ENCODE measurements around the gene CES5A. TPM values are rescaled to one million over a fixed set of nuclear protein-coding genes. Genes with fewer than 3 reads are reported as not detected.

CES5A gene
- total and polyA plus RNA-seq, 2 of the 4 experiments (the other 2 are of a cell fraction): not detected

- Histone ChIP-seq H4K5ac (ENCODE audit: low read depth, low read length) (no peak overlapping the region), H2AK5ac (ENCODE audit: low read depth, low read length) (no peak overlapping the region), H3K4me2 (ENCODE audit: low read depth, low read length) (no peak overlapping the region), H2AK9ac (replicated peaks; ENCODE audit: low read depth, low read length, poor library complexity) (no peak overlapping the region), H2AFZ (replicated peaks; ENCODE audit: low read length, poor library complexity) (no peak overlapping the region), H3K4me1 (ENCODE audit: control insufficient read depth, insufficient read depth, low read length) (no peaks in the 10 kb centered on the region), H2BK5ac (ENCODE audit: low read depth, low read length, poor library complexity, severe bottlenecking) (no peak overlapping the region), H3K79me1 (ENCODE audit: low read depth in 1 of 2, low read length in 2 of 2) (no peaks in the 10 kb centered on the region), H3K4me3 (ENCODE audit: insufficient read depth, low read depth, low read length) (no peak overlapping the region), H3K14ac (replicated peaks; ENCODE audit: low read depth, low read length) (no peak overlapping the region), H2BK15ac (ENCODE audit: low read depth, low read length) (no peak overlapping the region), H3K18ac (ENCODE audit: low read depth, low read length) (no peak overlapping the region), H4K20me1 (ENCODE audit: insufficient read depth, low read length) (no peaks in the 10 kb centered on the region), H3K9me1 (ENCODE audit: insufficient read depth, low read length) (no peaks in the 10 kb centered on the region), H3K56ac (ENCODE audit: extremely low read depth, insufficient read depth, low read length) (no peak overlapping the region), H3K4ac (ENCODE audit: low read depth, low read length) (no peak overlapping the region), H3K23ac (ENCODE audit: low read depth, low read length) (no peak overlapping the region), H3K27me3 (ENCODE audit: control insufficient read depth, insufficient read depth, low read length) (no peaks in the 10 kb centered on the region), H4K91ac (ENCODE audit: insufficient read depth, low read depth, low read length) (no peak overlapping the region), H3K27ac (ENCODE audit: insufficient read depth, low read length) (no peak overlapping the region), H3K9me3 (ENCODE audit: control insufficient read depth, insufficient read depth, low read length) (no peaks in the 10 kb centered on the region), H2BK20ac (ENCODE audit: low read depth, low read length) (no peak overlapping the region), H3K9ac (ENCODE audit: low read depth, low read length) (no peak overlapping the region), H4K8ac (ENCODE audit: low read depth in 2 of 2, low read length in 2 of 2) (no peak overlapping the region), H3K36me3 (ENCODE audit: control insufficient read depth, insufficient read depth, low read length) (no peaks in the 10 kb centered on the region), H2BK120ac (ENCODE audit: low read depth, low read length) (no peak overlapping the region)
- no peak for DNase-seq
- in situ Hi-C loops (cut with MboI; ENCODE audit: low sequenced_read_pairs): no loop called here
- intact Hi-C loops (cut with micrococcal nuclease): no loop called here
- ChIA-PET POLR2A (ENCODE audit: unreplicated experiment) (no interaction called here), CTCF (no interaction called here)
- dilution Hi-C loops (cut with HindIII; ENCODE audit: low sequenced_read_pairs, unreplicated experiment): no loop called here
- TF ChIP-seq CHD1 (IDR thresholded peaks at IDR 0.05; ENCODE audit: low read depth, low read length) (no peak), POLR2A (IDR thresholded peaks at IDR 0.05; ENCODE audit: low read depth, low read length) (no peak), NFE2L2 (IDR thresholded peaks at IDR 0.05; ENCODE audit: low read depth, low read length) (no peak), USF2 (IDR thresholded peaks at IDR 0.05; ENCODE audit: low read depth, low read length) (no peak), BHLHE40 (IDR thresholded peaks at IDR 0.05; ENCODE audit: low read depth, low read length) (no peak), MAZ (IDR thresholded peaks at IDR 0.05; ENCODE audit: borderline replicate concordance, low read depth, low read length) (no peak), RFX5 (IDR thresholded peaks at IDR 0.05; ENCODE audit: low read depth, low read length) (no peak), SMC3 (IDR thresholded peaks at IDR 0.05; ENCODE audit: low read depth, low read length) (no peak), CEBPB (IDR thresholded peaks at IDR 0.05; ENCODE audit: low read depth, low read length) (no peak), MAFK (IDR thresholded peaks at IDR 0.05; ENCODE audit: low read depth, low read length) (no peak), RAD21 (IDR thresholded peaks at IDR 0.05; ENCODE audit: low read length) (no peak), FOS (IDR thresholded peaks at IDR 0.05; ENCODE audit: low read depth, low read length) (no peak), MXI1 (IDR thresholded peaks at IDR 0.05; ENCODE audit: borderline replicate concordance, low read depth, low read length) (no peak), RCOR1 (IDR thresholded peaks at IDR 0.05; ENCODE audit: insufficient replicate concordance, low read length) (no peak)
- TF ChIP-seq, protein P1, sequence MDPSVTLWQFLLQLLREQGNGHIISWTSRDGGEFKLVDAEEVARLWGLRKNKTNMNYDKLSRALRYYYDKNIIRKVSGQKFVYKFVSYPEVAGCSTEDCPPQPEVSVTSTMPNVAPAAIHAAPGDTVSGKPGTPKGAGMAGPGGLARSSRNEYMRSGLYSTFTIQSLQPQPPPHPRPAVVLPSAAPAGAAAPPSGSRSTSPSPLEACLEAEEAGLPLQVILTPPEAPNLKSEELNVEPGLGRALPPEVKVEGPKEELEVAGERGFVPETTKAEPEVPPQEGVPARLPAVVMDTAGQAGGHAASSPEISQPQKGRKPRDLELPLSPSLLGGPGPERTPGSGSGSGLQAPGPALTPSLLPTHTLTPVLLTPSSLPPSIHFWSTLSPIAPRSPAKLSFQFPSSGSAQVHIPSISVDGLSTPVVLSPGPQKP (IDR thresholded peaks at IDR 0.05; ENCODE audit: borderline replicate concordance, low read depth, low read length): no peak
- TF ChIP-seq, protein P2, sequence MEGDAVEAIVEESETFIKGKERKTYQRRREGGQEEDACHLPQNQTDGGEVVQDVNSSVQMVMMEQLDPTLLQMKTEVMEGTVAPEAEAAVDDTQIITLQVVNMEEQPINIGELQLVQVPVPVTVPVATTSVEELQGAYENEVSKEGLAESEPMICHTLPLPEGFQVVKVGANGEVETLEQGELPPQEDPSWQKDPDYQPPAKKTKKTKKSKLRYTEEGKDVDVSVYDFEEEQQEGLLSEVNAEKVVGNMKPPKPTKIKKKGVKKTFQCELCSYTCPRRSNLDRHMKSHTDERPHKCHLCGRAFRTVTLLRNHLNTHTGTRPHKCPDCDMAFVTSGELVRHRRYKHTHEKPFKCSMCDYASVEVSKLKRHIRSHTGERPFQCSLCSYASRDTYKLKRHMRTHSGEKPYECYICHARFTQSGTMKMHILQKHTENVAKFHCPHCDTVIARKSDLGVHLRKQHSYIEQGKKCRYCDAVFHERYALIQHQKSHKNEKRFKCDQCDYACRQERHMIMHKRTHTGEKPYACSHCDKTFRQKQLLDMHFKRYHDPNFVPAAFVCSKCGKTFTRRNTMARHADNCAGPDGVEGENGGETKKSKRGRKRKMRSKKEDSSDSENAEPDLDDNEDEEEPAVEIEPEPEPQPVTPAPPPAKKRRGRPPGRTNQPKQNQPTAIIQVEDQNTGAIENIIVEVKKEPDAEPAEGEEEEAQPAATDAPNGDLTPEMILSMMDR (conservative IDR thresholded peaks at IDR 0.05; ENCODE audit: low read depth, low read length): no peak
- ATAC-seq (ENCODE audit: low read depth): no peak
- BruUV-seq (replicated peaks): no TSS peak
- WGBS, 2 experiments (ENCODE audit: extremely low coverage in 2 of 2, insufficient read length in 1 of 2): 100% methylated on average over 2 of the region's 3 CpGs; no CpG with 5 or more reads in 1 of the 2 experiments
Measured at GRCh38 chr16:55820615-55821014, 54.6 kb downstream of the CES5A start.

All from IMR-90 (cell line).